NT2/D1 (cell line): ENCODE data around the gene ZNHIT2.

Source experiments
- DNase-seq: peaks from one replicate; pipeline ENCODE4 v3.0.0-alpha.2; 2011; ENCODE audit warnings: low read depth, low spot score
- H3K27me3 ChIP-seq: 2 replicates; pipeline ENCODE4 v1.6.0; 2011; ENCODE audit warnings: mild to moderate bottlenecking; ENCODE audit not compliant: insufficient read length, insufficient read depth
- H3K36me3 ChIP-seq: 2 replicates; pipeline ENCODE4 v1.6.1; 2011; ENCODE audit warnings: mild to moderate bottlenecking, low read length, mixed read lengths; ENCODE audit not compliant: insufficient read depth, insufficient read length
- H3K4me1 ChIP-seq: 2 replicates; pipeline ENCODE4 v1.5.1; 2011; ENCODE audit not compliant: insufficient read depth, insufficient read length
- H3K4me3 ChIP-seq: 2 replicates; pipeline ENCODE4 v1.5.1; 2011; ENCODE audit warnings: low read depth; ENCODE audit not compliant: insufficient read length
- H3K9ac ChIP-seq: 2 replicates; pipeline ENCODE4 v1.6.0; 2011; ENCODE audit warnings: low read depth; ENCODE audit not compliant: insufficient read length
- H3K9me3 ChIP-seq: 2 replicates; pipeline ENCODE4 v1.5.1; 2011; ENCODE audit warnings: mild to moderate bottlenecking, low read length; ENCODE audit not compliant: insufficient read depth
- SUZ12 ChIP-seq: IDR thresholded peaks from 2 replicates; pipeline ENCODE4 v1.6.1; 2011; ENCODE audit not compliant: insufficient read length, insufficient read depth; ENCODE audit errors: extremely low read depth
- YY1 ChIP-seq: IDR thresholded peaks from 2 replicates; pipeline ENCODE4 v1.6.1; 2011; ENCODE audit not compliant: insufficient read length, insufficient read depth
- ZNF274 ChIP-seq: IDR thresholded peaks from 2 replicates; pipeline ENCODE4 v1.6.1; 2011; ENCODE audit warnings: mild to moderate bottlenecking, low read depth, low read length

Gene ZNHIT2

DNA sequence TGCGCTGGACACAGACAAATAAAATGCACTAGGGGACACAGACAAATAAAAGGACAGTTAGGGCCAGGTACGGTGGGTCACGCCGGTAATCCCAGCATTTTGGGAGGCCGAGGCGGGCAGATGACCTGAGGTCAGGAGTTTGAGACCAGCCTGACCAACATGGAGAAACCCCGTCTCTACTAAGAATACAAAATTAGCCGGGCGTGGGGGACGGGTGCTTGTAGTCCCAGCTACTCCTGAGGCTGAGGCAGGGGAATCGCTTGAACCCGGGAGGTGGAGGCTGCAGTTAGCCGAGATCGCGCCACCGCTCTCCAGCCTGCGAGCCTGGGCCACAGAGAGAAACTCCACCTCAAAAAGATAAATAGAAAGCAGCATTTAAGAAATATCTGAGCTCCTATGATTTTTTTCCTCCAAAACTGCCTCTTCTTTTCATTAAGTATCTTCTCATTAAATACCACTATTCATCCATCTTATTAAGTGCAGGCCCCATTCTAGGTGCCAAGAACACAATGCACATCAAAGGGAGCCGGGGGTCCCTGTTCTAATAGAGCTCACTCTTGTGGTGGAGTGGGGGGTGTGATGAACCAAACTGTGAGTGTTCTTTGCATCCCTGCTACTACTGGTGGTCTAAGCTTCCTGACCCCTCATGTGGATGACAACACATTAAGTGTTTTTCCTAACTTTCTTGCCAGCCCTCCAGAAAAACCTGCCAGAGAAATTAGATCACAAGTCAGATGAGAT, 766 bp upstream of the ZNHIT2 start:
- TF ChIP-seq SUZ12, result no peak
- TF ChIP-seq YY1, result no peak
- no peak for TF ChIP-seq ZNF274
- H3K9me3 ChIP-seq, result no peaks in the 10 kb centered on the region
- H3K27me3 ChIP-seq, result no peaks in the 10 kb centered on the region
- peaks cover 19% of the 10 kb centered on the region for H3K4me1 ChIP-seq
- H3K4me3 ChIP-seq, result no peak overlapping the region
- peak overlapping the region; percentile 22 for H3K9ac ChIP-seq
- DNase-seq, result no peak
- H3K36me3 ChIP-seq, result peaks cover 69% of the 10 kb centered on the region

- Histone ChIP-seq H3K4me3 (peak overlapping the region; percentile 96), H3K36me3 (peaks cover 62% of the 10 kb centered on the region), H3K9me3 (no peaks in the 10 kb centered on the region), H3K27me3 (no peaks in the 10 kb centered on the region), H3K9ac (peak overlapping the region; percentile 96), H3K4me1 (peaks cover 17% of the 10 kb centered on the region)
- no peak for DNase-seq
- TF ChIP-seq ZNF274 (no peak), SUZ12 (no peak)
These were observed 913 bp downstream of the ZNHIT2 start for GRCh38 chr11:65116370-65117205.

- no peak overlapping the region for H3K4me3 ChIP-seq
- TF ChIP-seq YY1 (no peak), SUZ12 (no peak), ZNF274 (no peak)
- DNase-seq, result no peak
- H3K4me1 ChIP-seq, result peaks cover 22% of the 10 kb centered on the region
- H3K9ac ChIP-seq, result peak overlapping the region; percentile 96
- no peaks in the 10 kb centered on the region for H3K27me3 ChIP-seq
- no peaks in the 10 kb centered on the region for H3K9me3 ChIP-seq
- peaks cover 56% of the 10 kb centered on the region for H3K36me3 ChIP-seq
These were observed 2.0 kb downstream of the ZNHIT2 start for GRCh38 chr11:65115361-65116082.

DNA sequence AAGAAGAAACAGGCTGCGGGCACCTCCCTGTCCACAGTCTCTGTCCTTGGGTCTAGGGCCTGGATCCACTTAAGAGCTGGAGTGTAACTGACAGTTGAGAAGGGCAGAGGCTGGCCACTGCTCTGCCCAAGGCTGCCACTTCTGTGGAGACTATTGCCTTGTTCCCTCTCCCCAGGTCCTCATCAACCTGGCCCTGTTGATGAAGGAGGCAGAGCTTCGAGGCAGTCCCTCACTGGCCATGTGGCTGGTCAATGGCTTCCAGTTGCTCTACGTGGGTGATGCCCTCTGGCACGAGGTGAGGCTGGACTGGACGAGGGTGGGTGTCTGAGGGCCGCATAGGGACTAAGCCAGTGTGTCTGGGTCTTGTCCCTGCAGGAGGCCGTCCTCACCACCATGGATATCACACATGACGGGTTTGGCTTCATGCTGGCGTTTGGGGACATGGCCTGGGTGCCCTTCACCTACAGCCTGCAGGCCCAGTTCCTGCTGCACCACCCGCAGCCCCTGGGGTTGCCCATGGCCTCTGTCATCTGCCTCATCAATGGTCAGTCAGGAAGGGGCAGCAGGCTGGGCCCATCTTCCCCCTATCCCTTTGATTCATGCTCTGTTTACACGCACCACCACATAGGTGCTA, 2.8 kb downstream of the ZNHIT2 start:
- no peaks in the 10 kb centered on the region for H3K27me3 ChIP-seq
- no peak overlapping the region for H3K9ac ChIP-seq
- H3K36me3 ChIP-seq, result peaks cover 52% of the 10 kb centered on the region
- peaks cover 22% of the 10 kb centered on the region for H3K4me1 ChIP-seq
- H3K9me3 ChIP-seq, result no peaks in the 10 kb centered on the region
- no peak for DNase-seq
- no peak overlapping the region for H3K4me3 ChIP-seq
- TF ChIP-seq YY1 (no peak), SUZ12 (no peak), ZNF274 (no peak)

DNA sequence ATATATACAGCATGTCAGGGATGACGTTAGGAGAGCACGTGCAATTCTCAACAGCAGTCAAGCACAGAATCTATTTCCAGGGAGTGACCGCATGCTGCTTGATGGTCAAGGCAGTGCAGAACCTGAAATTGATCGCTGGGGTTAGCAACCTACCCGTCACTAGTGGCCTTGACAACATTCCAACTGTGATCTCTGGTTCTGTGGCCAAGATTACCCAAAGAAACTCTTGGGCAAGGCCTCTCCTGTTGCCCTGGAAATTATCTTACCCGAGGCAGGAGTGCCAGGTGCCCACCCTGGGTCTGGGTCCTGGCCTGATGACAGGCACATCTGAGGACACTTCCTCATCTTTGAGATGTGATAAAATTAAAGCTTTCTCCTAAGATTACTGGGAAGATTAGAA, 3.7 kb downstream of the ZNHIT2 start:
- no peak for TF ChIP-seq YY1
- TF ChIP-seq ZNF274, result no peak
- Histone ChIP-seq H3K27me3 (no peaks in the 10 kb centered on the region), H3K4me1 (peaks cover 22% of the 10 kb centered on the region), H3K9me3 (no peaks in the 10 kb centered on the region), H3K36me3 (peaks cover 55% of the 10 kb centered on the region), H3K4me3 (no peak overlapping the region), H3K9ac (no peak overlapping the region)
- DNase-seq, result no peak

DNA sequence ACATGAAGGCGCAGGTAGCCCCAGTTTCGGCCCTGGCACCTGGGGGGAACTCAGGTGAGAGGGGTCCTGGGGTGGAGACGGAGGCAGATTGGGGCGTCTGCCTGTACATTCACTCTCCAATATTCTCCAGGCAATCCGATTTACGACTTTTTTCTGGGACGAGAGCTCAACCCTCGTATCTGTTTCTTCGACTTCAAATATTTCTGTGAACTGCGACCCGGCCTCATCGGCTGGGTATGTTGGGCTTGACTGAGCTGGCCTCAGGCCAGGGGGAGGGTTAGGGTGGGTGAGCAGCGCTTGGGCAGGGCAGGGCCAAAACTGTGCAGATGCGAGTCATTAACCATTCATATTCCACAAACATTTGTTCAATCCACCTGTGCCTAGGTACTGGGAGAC, 4.1 kb downstream of the ZNHIT2 start:
- no peaks in the 10 kb centered on the region for H3K27me3 ChIP-seq
- no peak for DNase-seq
- H3K9me3 ChIP-seq, result no peaks in the 10 kb centered on the region
- peaks cover 55% of the 10 kb centered on the region for H3K36me3 ChIP-seq
- peak overlapping the region; percentile 74 for H3K9ac ChIP-seq
- H3K4me3 ChIP-seq, result peak overlapping the region; percentile 78
- H3K4me1 ChIP-seq, result peaks cover 22% of the 10 kb centered on the region
- TF ChIP-seq YY1, result no peak
- TF ChIP-seq SUZ12, result no peak
- no peak for TF ChIP-seq ZNF274
